Ramos (cell line): Measurements from ENCODE around the gene THAP6.

ENCODE experiments used
- in situ Hi-C: fragments of 300-500 bp; cut with MboI; formaldehyde crosslinking; loops from one replicate; pipeline ENCODE4 v1.14.3; 2022; ENCODE audit warnings: low sequenced_read_pairs; ENCODE audit not compliant: unreplicated experiment

The THAP6 gene

DNA sequence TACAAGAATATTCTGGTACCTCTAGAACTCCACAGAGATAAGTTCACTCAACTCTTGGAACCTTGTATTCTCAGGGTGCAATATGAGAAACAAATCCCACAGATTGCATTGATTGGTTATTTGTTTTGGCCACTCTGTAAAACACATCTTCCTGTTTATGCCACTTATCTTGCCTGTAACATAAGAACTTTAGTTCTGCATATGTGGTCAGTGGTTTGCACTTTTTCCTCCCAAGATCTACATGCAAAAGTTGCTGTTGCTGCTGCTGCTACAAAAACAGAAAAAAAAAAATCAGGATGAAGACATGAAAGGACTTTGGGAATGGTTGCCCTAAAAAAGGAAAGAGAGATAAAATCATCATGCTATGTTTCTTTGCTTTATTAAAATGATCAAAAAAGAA is 51.2 kb downstream of the THAP6 start:
- in situ Hi-C loops, result no loop called here

DNA sequence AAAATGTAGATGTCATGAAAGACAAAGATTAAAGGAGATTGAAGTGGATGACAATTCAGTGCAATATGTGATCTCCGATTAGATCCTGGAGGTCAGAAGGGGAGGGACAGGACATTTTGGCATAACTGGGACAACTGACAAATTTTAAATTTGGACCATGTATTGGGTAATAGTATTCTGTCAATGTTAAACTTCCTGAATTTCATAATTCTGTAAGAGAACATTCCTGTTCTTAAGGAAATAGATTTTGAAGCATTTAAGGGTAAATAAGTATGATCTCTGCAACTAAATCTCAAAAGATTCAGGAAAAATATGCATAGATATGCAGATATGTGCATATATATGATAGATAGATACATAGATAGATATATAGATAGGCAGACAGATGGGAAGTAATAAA is 52.6 kb downstream of the THAP6 start:
- in situ Hi-C loops, result no loop called here

DNA sequence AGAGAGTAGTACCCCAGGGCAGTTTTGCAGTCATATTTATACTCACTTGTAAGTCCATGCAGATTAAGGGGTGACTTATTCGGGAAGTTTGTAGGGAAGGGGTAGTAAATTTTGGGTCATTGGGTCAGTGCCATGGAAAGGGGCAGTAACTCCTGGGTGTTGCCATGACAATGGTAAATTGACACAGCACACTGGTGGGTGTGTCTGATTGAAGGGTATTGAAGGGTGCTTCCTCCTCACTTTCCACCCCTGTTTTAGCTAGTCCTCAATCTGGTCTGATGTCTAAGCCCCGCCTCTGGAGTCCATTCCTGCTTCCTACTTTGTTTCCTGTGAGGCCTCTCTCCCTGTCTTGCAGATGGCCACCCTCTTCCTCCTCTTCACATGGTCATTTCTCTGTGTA is 53.5 kb downstream of the THAP6 start:
- in situ Hi-C loops, result no loop called here
